ENCODE measurements around the gene PRODH.
"Not testable (repeated sequence)": the region's sequence is repeated elsewhere in the genome, so short reads cannot be mapped to it uniquely, and the experiment has no call there.

DNA sequence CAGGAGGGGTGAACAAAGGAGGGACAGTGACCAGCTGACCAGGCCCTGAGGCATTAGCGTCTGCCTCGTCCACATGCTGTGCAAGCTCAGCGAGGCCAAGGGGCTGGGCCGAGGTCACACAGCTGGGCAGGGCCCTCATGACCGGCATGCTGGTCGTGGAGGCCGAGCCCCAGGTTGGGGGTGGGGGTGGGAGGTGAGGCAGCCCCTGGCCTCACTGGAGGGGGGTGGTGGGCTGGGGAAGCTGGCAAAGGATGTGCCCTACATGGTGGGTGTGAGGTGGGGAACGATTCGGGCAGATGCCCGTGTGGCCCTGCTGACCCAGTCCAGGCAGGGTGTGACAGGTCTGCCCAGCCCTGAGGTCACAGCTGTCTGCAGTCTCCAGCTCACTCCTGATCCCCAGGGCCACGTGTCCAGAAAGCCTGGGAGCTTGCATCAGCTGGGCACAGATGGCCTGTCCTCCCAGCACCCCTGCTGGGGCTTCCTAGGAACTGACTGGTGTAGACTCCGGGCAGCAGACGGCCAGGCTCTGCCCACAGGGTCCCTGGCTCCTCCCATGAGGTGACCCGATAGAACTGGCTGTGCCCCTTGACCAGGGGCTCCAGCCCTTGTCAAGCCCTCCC is 31.4 kb upstream of the PRODH start:
- not testable (repeated sequence) for TF ChIP-seq CTCF, POLR2A, EP300, POLR2AphosphoS5 (IDR thresholded peaks at IDR 0.05)

Data from suprapubic skin (tissue), 4 donors.